Measurements from ENCODE around the gene ALG9. TPM values are rescaled to one million over a fixed set of nuclear protein-coding genes. Genes with fewer than 3 reads are reported as not detected.

ALG9 gene
- polyA plus RNA-seq, 6 donors from 2014 or later, result 12.7 to 36.5 (median 14.9) TPM

DNA sequence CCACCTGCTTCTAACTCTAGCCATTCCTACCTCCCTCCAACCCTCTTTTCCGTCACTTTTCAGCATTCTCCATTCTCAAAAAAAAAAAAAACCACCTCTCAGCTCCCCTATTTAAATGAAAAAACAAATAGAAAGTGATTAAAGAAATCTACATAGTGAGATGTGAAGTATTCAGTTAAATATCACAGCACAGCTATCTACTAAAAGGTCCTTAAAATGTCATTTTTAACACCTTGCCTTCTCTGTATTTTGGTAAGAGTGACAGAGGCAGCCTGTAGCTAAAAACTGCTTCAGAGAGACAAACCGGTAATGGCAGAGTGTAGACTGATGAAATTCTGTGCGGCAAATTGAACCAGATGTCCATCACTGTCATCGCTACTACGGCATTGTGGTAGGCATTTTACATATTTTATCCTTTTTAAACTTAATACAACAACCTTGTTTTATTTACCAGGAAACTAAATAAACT lies 346 bp upstream of the ALG9 start:
- ATAC-seq (ENCODE audit: low read depth in 2 of 2), result no peak
- Mint-ChIP-seq H3K9me3 (no peaks in the 10 kb centered on the region), H3K4me1 (peaks cover 14 to 34% (median 23%) of the 10 kb centered on the region in 3 donors), H3K4me3 (peak overlapping the region; percentile 91 to 96 (median 94)), H3K36me3 (peaks cover 10 to 16% of the 10 kb centered on the region in 2 donors), H3K27ac (peak overlapping the region; percentile 86 to 98 (median 92)), H3K27me3 (no peaks in the 10 kb centered on the region)
- no peak for DNase-seq

DNA sequence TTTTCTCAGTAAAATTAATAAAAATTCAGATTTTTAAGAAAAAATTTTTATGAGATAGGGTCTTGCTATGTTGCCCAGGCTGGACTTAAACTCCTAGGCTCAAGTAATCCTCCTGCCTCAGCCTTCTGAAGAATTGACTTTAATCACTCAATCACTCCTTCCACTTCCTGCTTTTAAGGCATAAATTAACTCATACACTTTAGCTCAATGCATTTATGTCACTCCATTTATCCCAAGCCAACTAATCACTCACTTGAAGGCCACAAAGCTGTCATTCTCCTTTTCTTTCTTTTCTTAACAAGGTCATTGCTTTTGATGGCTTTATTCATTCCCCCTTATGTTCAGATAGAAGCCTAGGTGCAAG lies 877 bp downstream of the ALG9 start:
- peak overlapping the region; percentile 86 to 98 (median 94) for H3K27ac Mint-ChIP-seq
- peaks cover 14 to 34% (median 23%) of the 10 kb centered on the region in 3 donors for H3K4me1 Mint-ChIP-seq
- peaks cover 10 to 22% of the 10 kb centered on the region in 2 donors for H3K36me3 Mint-ChIP-seq
- H3K27me3 Mint-ChIP-seq, result no peaks in the 10 kb centered on the region
- no peak for DNase-seq
- peak overlapping the region; percentile 91 to 96 (median 94) for H3K4me3 Mint-ChIP-seq
- peak in 1 of 2 donors; percentile 1 for ATAC-seq (ENCODE audit: low read depth in 2 of 2)
- H3K9me3 Mint-ChIP-seq, result no peaks in the 10 kb centered on the region

DNA sequence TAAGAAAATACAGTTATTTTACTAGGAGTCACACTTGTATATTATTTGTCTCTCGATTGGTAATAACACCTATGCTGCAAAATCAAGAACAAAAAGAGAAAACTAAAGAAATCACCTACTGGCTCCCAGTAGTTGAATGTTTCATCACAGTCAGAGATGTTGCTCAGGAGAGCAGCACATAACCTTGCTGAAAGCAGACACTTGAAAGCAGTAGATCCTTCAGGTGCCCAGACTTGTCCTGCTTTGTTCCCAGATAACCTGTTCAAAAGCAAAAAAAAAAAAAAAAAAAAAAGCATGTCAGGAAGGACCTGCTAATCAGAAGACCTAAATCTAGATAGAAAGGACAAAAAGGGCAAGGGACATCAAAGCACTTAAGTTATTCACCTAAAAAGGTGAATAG lies 1.3 kb downstream of the ALG9 start:
- DNase-seq, result no peak
- Mint-ChIP-seq H3K9me3 (no peaks in the 10 kb centered on the region), H3K4me1 (peaks cover 14 to 34% (median 23%) of the 10 kb centered on the region in 3 donors), H3K27ac (peak overlapping the region in 2 of 6 donors; percentile 44 to 86), H3K4me3 (peak overlapping the region in 5 of 8 donors; percentile 9 to 93 (median 59)), H3K36me3 (peaks cover 10 to 22% of the 10 kb centered on the region in 2 donors), H3K27me3 (no peaks in the 10 kb centered on the region)
- ATAC-seq (ENCODE audit: low read depth in 2 of 2), result no peak

DNA sequence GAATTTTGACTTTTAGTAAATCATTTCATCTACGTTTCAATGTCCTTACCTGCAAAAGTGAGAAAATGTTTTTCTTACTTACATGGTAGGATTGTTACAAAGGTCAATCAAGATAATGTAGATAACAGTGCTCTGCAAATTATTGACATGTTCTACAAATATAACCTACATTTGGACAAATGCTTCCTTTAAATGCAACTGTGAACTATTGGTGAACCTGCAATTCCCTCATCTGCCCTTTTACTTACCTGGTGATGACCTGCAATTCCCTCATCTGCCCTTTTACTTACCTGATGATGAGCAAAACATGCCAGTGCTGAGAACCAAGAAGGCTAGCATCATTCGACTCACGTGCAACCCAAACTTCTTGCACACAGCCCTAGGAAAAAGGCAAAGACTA lies 11.1 kb downstream of the ALG9 start:
- DNase-seq, result no peak
- no peak overlapping the region for H3K27ac Mint-ChIP-seq
- no peak for ATAC-seq (ENCODE audit: low read depth in 2 of 2)
- peaks cover 19 to 36% of the 10 kb centered on the region in 2 donors for H3K36me3 Mint-ChIP-seq
- H3K4me3 Mint-ChIP-seq, result no peak overlapping the region
- no peaks in the 10 kb centered on the region for H3K4me1 Mint-ChIP-seq
- H3K27me3 Mint-ChIP-seq, result no peaks in the 10 kb centered on the region
- H3K9me3 Mint-ChIP-seq, result no peaks in the 10 kb centered on the region

DNA sequence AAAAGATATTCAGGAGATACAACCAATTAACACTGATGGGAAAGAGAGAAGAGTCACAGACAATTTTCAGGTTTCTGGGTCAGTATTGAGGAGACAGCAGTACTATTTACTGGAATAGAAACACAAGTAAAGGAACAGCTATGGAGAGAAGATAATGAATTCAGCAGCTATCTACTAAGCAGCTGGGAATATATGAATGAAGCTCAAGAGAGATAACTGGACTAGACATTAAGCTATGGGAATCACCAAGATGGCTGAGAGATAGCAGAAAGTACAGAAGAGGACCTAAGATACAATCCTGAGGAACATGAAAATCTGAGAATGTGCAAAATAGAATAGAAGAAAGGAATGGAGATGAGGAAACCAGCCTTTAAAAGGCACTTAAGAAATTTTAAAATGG lies 15.9 kb downstream of the ALG9 start:
- DNase-seq (no peak), ATAC-seq (ENCODE audit: low read depth in 2 of 2) (no peak)
- Mint-ChIP-seq H3K27ac (peak overlapping the region in 1 of 6 donors; percentile 83), H3K9me3 (no peaks in the 10 kb centered on the region), H3K27me3 (no peaks in the 10 kb centered on the region), H3K4me3 (no peak overlapping the region), H3K36me3 (peaks cover 25 to 39% of the 10 kb centered on the region in 2 donors), H3K4me1 (no peaks in the 10 kb centered on the region)

DNA sequence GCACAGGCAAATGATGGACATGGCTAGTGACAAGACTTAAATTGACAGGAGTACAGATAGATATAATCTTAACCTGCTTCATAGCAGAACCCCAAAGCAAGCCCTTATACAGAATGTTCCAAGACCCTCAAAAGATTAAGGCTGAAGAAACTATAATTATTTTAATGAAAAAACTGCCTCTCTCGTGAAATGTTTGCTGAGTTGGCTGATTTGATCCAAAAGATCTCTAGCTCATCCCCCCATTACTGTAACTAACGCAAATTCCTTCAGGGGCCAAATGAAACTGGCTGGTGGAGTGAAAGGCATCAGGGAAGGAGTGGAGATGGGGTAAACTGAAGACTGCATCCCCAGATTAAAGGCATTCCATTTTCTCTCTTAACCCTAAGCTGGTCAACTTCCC lies 19.3 kb downstream of the ALG9 start:
- Mint-ChIP-seq H3K36me3 (peaks cover 14 to 30% of the 10 kb centered on the region in 2 donors), H3K4me1 (no peaks in the 10 kb centered on the region), H3K4me3 (no peak overlapping the region), H3K27ac (peak overlapping the region in 1 of 6 donors; percentile 24), H3K9me3 (no peaks in the 10 kb centered on the region), H3K27me3 (no peaks in the 10 kb centered on the region)
- DNase-seq (no peak), ATAC-seq (ENCODE audit: low read depth in 2 of 2) (no peak)

DNA sequence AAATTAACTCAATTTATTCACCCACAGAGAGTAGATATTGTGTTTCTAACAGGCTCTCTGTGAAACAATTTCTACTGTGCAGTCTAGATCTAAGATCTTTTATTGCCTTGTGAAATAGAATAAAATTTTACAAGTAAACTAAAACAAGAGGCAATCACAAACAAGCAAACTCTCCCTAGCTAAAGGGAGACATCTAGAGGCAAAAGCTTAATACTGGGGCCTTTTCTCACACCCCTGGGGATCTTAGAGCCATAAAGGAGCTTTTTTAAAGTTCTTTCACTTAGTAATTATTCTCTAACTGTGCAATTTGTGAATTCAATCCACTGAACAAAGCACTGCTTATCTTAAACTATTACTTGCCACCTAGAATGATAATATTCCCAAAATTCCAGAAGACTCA lies 19.7 kb downstream of the ALG9 start:
- H3K4me1 Mint-ChIP-seq, result no peaks in the 10 kb centered on the region
- no peak overlapping the region for H3K27ac Mint-ChIP-seq
- H3K4me3 Mint-ChIP-seq, result no peak overlapping the region

DNA sequence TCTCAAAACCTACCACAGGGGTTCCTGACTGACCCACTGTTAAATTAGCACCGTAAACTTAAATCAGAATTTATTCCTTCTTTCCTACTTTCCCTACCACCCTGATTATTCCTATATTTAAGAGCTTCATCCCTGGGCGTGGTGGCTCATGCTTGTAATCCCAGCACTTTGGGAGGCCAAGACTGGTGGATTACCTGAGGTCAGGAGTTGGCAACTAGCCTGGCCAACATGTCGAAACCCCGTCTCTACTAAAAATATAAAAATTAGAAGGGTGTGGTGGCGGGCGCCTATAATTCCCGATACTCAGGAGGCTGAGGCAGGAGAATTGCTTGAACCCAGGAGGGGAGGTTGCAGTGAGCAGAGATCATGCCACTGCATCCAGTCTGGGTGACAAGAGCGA lies 20.3 kb downstream of the ALG9 start:
- no peaks in the 10 kb centered on the region for H3K4me1 Mint-ChIP-seq
- ATAC-seq (ENCODE audit: low read depth in 2 of 2) (no peak), DNase-seq (no peak)
- no peak overlapping the region for H3K4me3 Mint-ChIP-seq
- H3K27me3 Mint-ChIP-seq, result no peaks in the 10 kb centered on the region
- peak overlapping the region in 1 of 6 donors; percentile 51 for H3K27ac Mint-ChIP-seq
- H3K9me3 Mint-ChIP-seq, result no peaks in the 10 kb centered on the region
- H3K36me3 Mint-ChIP-seq, result peaks cover 14 to 28% of the 10 kb centered on the region in 2 donors

More for the DNA sequence above, 19.7 kb downstream of the ALG9 start:
- Mint-ChIP-seq H3K36me3 (peaks cover 14 to 28% of the 10 kb centered on the region in 2 donors), H3K9me3 (no peaks in the 10 kb centered on the region), H3K27me3 (no peaks in the 10 kb centered on the region)
- ATAC-seq (ENCODE audit: low read depth in 2 of 2), result no peak
- no peak for DNase-seq

DNA sequence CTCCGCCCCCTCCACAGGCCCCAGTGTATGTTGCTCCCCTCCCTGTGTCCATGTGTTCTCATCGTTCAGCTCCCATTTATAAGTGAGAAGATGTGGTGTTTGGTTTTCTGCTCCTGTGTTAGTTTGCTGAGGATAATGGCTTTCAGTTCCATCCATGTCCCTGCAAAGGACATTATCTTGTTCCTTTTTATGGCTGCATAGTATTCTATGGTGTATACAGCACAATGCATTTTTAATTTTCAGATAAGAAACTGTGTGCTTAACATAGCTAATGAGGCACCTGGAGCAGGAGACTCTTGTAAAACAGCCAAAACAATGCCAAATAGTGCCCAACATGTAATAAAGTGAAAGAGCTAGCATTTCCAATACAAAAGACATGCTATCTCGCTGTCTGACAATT lies 21.8 kb downstream of the ALG9 start:
- no peak overlapping the region for H3K27ac Mint-ChIP-seq
- no peak for ATAC-seq (ENCODE audit: low read depth in 2 of 2)
- no peaks in the 10 kb centered on the region for H3K9me3 Mint-ChIP-seq

DNA sequence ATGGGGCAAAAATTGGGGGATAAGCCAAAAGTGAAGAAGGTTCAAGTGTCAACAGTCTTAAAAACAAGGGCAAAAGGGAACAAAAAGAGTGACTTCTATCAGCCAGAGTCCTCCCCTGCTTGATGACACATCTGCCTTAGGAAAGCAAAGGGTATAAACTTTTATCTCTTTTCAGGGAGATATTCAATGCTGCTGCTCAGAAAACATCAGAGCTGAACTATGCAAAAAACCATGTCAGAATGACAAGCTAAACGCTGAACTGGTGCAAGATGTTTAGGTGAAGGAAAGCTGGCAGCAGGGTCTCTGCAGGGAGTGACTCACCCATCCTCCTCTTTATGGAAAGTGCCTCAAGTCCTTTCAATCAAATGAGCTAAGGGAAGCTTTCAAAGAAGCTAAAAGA lies 24.7 kb downstream of the ALG9 start:
- Mint-ChIP-seq H3K4me3 (no peak overlapping the region), H3K27me3 (no peaks in the 10 kb centered on the region), H3K4me1 (peaks cover 0 to 7% (median 0%) of the 10 kb centered on the region in 3 donors), H3K9me3 (no peaks in the 10 kb centered on the region), H3K27ac (peak overlapping the region in 1 of 6 donors; percentile 43), H3K36me3 (peaks cover 0 to 12% of the 10 kb centered on the region in 2 donors)
- no peak for ATAC-seq (ENCODE audit: low read depth in 2 of 2)
- no peak for DNase-seq

More for the DNA sequence above, 21.8 kb downstream of the ALG9 start:
- DNase-seq, result no peak
- H3K4me3 Mint-ChIP-seq, result no peak overlapping the region
- no peaks in the 10 kb centered on the region for H3K27me3 Mint-ChIP-seq
- H3K4me1 Mint-ChIP-seq, result no peaks in the 10 kb centered on the region
- peaks cover 4 to 18% of the 10 kb centered on the region in 2 donors for H3K36me3 Mint-ChIP-seq

DNA sequence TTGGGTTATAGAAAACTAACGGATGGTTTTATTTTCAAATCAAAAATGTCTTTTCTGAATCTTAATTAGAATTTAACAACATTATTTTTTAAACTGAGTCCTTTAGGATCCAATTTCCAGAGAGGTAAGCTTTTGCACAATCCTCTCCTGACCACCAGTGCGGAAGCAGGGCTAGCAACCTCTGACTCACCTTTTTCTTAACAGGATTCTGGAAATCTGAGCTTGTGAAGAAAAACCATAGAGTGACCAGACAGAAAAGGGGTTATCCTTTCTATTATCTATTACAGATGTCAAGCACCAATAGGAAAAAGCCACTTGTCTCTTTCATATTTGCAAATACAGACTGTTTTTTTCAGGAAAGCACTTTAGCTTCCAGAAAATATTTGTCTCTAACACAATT lies 25.3 kb downstream of the ALG9 start:
- peaks cover 0 to 12% of the 10 kb centered on the region in 2 donors for H3K36me3 Mint-ChIP-seq
- H3K4me3 Mint-ChIP-seq, result no peak overlapping the region
- peak overlapping the region in 1 of 6 donors; percentile 43 for H3K27ac Mint-ChIP-seq
- ATAC-seq (ENCODE audit: low read depth in 2 of 2), result no peak
- no peak for DNase-seq
- no peaks in the 10 kb centered on the region for H3K27me3 Mint-ChIP-seq
- H3K9me3 Mint-ChIP-seq, result no peaks in the 10 kb centered on the region
- H3K4me1 Mint-ChIP-seq, result peaks cover 0 to 8% (median 3%) of the 10 kb centered on the region in 3 donors

DNA sequence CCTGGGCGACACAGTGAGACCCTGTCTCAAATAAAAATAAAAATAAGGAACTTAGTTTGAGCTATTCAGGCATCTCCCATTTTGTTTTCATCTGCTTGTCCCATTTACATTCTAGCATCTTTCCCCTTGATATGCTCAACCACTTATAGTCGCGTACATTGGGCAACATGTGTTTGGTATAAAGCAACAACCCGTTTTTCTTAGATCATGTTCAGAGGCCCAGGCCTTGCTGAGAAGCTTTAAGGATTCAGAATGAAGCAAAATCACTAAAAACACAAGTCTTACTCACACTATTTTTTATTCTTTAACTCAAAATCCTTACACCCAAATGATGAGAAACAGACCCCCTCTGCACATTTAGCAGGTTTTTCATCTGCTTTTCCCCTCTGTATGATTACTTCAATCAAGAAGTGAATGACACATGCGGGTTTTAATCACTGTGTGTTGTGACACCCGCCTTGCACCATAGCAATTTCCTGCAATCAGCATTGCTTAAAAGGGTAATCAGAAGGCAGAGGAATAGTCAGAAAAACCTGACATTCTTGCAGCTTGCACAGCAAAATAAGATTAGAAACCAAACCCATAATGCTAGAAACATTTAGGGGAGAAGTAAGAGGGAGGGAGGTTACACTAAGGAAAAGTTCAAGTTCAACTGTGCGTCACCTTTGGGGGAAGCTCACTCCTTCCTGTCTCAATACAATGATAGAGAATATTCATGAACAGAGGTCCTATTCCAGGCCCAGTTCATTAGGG lies 25.9 kb downstream of the ALG9 start:
- no peak overlapping the region for H3K4me3 Mint-ChIP-seq
- H3K36me3 Mint-ChIP-seq, result peaks cover 0 to 12% of the 10 kb centered on the region in 2 donors
- no peak for ATAC-seq (ENCODE audit: low read depth in 2 of 2)
- H3K4me1 Mint-ChIP-seq, result peaks cover 0 to 8% (median 3%) of the 10 kb centered on the region in 3 donors
- H3K27ac Mint-ChIP-seq, result peak overlapping the region in 1 of 6 donors; percentile 5
- no peak for DNase-seq
- H3K27me3 Mint-ChIP-seq, result no peaks in the 10 kb centered on the region
- no peaks in the 10 kb centered on the region for H3K9me3 Mint-ChIP-seq

DNA sequence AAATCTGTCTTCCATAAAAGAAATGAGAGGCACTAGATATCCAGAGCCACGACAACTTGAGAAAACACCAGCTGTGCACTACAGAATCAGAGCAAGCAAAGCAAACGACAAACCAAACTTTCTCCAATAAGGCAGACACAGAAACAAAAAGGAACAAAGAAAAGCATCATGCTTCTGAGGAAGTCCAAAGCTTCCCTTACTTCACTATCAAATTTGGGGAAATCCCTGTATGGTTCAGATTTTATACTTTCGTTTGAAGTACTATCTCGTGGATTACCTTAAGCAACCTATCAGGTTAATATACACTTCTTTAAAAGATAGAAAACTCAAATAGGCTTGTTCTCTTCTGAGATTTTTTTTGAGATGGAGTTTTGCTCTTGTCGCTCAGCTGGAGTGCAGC lies 27.7 kb downstream of the ALG9 start:
- DNase-seq (no peak), ATAC-seq (ENCODE audit: low read depth in 2 of 2) (peak in 1 of 2 donors; percentile 46)
- Mint-ChIP-seq H3K4me1 (peaks cover 0 to 8% (median 3%) of the 10 kb centered on the region in 3 donors), H3K27ac (peak overlapping the region in 3 of 6 donors; percentile 33 to 66 (median 51)), H3K4me3 (no peak overlapping the region), H3K9me3 (no peaks in the 10 kb centered on the region), H3K36me3 (peaks cover 0 to 12% of the 10 kb centered on the region in 2 donors), H3K27me3 (no peaks in the 10 kb centered on the region)

DNA sequence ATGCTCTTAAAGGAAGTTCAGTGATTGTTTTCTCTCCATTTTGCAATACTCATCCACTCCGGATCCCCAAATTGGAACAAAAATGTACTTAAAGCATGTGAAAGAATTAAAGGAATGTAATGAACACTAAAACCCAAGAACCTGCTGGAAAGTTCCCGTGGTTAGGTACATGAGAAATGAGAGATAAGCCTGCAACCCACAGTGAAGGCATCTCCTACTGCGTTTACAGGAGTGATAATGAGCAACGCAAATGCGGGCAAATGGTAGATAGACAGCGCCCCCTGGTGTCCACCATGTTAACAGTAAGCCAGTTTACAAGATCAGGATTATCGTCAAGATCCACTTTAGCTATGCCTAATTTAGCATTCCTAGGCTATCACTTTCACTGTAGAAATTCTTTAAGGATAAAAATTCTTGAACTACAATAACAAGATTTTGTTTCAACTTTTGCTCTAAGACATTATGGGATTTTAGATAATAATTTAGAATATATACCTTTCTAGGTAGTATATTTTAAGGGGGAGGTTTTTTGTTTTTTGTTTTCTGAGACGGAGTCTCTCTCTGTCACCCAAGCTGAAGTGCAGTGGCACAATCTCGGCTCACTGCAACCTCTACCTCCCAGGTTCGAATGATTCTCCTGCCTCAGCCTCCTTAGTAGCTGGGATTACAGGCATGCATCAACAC lies 29.9 kb downstream of the ALG9 start:
- Mint-ChIP-seq H3K27me3 (no peaks in the 10 kb centered on the region), H3K4me3 (no peak overlapping the region), H3K9me3 (no peaks in the 10 kb centered on the region), H3K36me3 (peaks cover 10 to 20% of the 10 kb centered on the region in 2 donors), H3K27ac (peak overlapping the region in 1 of 6 donors; percentile 3), H3K4me1 (peaks cover 0 to 8% (median 3%) of the 10 kb centered on the region in 3 donors)
- peak; percentile 85 to 95 for ATAC-seq (ENCODE audit: low read depth in 2 of 2)
- DNase-seq, result peak; percentile 75
